ENCODE results near the gene GPC6.

The GPC6 gene

GRCh38 chr13:93991569-93991968 is 765.0 kb downstream of the GPC6 start (continued):
- TF ChIP-seq, protein P1, sequence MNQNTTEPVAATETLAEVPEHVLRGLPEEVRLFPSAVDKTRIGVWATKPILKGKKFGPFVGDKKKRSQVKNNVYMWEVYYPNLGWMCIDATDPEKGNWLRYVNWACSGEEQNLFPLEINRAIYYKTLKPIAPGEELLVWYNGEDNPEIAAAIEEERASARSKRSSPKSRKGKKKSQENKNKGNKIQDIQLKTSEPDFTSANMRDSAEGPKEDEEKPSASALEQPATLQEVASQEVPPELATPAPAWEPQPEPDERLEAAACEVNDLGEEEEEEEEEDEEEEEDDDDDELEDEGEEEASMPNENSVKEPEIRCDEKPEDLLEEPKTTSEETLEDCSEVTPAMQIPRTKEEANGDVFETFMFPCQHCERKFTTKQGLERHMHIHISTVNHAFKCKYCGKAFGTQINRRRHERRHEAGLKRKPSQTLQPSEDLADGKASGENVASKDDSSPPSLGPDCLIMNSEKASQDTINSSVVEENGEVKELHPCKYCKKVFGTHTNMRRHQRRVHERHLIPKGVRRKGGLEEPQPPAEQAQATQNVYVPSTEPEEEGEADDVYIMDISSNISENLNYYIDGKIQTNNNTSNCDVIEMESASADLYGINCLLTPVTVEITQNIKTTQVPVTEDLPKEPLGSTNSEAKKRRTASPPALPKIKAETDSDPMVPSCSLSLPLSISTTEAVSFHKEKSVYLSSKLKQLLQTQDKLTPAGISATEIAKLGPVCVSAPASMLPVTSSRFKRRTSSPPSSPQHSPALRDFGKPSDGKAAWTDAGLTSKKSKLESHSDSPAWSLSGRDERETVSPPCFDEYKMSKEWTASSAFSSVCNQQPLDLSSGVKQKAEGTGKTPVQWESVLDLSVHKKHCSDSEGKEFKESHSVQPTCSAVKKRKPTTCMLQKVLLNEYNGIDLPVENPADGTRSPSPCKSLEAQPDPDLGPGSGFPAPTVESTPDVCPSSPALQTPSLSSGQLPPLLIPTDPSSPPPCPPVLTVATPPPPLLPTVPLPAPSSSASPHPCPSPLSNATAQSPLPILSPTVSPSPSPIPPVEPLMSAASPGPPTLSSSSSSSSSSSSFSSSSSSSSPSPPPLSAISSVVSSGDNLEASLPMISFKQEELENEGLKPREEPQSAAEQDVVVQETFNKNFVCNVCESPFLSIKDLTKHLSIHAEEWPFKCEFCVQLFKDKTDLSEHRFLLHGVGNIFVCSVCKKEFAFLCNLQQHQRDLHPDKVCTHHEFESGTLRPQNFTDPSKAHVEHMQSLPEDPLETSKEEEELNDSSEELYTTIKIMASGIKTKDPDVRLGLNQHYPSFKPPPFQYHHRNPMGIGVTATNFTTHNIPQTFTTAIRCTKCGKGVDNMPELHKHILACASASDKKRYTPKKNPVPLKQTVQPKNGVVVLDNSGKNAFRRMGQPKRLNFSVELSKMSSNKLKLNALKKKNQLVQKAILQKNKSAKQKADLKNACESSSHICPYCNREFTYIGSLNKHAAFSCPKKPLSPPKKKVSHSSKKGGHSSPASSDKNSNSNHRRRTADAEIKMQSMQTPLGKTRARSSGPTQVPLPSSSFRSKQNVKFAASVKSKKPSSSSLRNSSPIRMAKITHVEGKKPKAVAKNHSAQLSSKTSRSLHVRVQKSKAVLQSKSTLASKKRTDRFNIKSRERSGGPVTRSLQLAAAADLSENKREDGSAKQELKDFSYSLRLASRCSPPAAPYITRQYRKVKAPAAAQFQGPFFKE (tag by site-specific recombination; IDR thresholded peaks at IDR 0.05; ENCODE audit: borderline replicate concordance), result no peak
- no peak for TF ChIP-seq ZNF624 (tag by site-specific recombination; IDR thresholded peaks at IDR 0.05)
- no peak for TF ChIP-seq ZNF518A (tag by site-specific recombination; conservative IDR thresholded peaks at IDR 0.05; ENCODE audit: low read depth)
- no peak for TF ChIP-seq ZNF747 (tag by site-specific recombination; IDR thresholded peaks at IDR 0.05)
- no peak for TF ChIP-seq ZNF266 (tag by site-specific recombination; IDR thresholded peaks at IDR 0.05; ENCODE audit: low read depth)

DNA sequence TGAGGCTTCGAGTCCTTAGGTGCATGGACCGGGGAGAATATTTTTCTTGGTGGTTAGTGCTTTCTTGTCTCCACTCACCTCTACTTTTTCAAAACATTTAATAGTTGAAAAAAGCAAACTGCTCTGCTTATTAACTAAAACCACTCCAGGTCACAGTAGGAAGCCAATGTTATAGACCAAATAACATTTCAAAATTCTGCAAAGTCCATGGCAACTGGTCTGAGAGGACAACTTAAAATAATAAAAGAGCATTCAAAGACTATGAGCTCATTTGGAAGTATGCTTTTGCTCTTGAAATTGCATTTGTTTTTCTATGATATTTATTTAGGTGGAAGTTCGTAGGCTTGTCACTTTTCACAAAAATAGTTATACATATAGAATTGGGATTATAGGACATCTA is 769.9 kb downstream of the GPC6 start:
- TF ChIP-seq, protein P2, sequence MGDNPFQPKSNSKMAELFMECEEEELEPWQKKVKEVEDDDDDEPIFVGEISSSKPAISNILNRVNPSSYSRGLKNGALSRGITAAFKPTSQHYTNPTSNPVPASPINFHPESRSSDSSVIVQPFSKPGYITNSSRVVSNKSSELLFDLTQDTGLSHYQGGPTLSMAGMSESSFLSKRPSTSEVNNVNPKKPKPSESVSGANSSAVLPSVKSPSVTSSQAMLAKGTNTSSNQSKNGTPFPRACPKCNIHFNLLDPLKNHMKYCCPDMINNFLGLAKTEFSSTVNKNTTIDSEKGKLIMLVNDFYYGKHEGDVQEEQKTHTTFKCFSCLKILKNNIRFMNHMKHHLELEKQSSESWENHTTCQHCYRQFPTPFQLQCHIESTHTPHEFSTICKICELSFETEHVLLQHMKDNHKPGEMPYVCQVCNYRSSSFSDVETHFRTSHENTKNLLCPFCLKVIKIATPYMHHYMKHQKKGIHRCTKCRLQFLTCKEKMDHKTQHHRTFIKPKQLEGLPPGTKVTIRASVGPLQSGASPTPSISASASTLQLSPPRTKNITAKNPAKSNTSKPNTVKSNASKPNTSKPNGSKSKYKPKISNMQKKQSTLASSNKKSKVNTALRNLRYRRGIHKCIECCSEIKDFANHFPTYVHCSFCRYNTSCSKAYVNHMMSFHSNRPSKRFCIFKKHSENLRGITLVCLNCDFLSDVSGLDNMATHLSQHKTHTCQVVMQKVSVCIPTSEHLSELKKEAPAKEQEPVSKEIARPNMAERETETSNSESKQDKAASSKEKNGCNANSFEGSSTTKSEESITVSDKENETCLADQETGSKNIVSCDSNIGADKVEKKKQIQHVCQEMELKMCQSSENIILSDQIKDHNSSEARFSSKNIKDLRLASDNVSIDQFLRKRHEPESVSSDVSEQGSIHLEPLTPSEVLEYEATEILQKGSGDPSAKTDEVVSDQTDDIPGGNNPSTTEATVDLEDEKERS (tag by site-specific recombination; IDR thresholded peaks at IDR 0.05), result no peak
- TF ChIP-seq, protein P3, sequence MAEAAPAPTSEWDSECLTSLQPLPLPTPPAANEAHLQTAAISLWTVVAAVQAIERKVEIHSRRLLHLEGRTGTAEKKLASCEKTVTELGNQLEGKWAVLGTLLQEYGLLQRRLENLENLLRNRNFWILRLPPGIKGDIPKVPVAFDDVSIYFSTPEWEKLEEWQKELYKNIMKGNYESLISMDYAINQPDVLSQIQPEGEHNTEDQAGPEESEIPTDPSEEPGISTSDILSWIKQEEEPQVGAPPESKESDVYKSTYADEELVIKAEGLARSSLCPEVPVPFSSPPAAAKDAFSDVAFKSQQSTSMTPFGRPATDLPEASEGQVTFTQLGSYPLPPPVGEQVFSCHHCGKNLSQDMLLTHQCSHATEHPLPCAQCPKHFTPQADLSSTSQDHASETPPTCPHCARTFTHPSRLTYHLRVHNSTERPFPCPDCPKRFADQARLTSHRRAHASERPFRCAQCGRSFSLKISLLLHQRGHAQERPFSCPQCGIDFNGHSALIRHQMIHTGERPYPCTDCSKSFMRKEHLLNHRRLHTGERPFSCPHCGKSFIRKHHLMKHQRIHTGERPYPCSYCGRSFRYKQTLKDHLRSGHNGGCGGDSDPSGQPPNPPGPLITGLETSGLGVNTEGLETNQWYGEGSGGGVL (tag by site-specific recombination; IDR thresholded peaks at IDR 0.05), result no peak
- TF ChIP-seq TRIM28 (IDR thresholded peaks at IDR 0.05; ENCODE audit: borderline replicate concordance, low read length), result no peak
- no peak for TF ChIP-seq ZNF324 (tag by site-specific recombination; IDR thresholded peaks at IDR 0.05)
- no peak for TF ChIP-seq KLF10 (tag by site-specific recombination; IDR thresholded peaks at IDR 0.05)
- no peaks in the 10 kb centered on the region for H3K4me1 ChIP-seq (ENCODE audit: control insufficient read depth, insufficient read depth, low read length)
- no peak overlapping the region for H3K4me3 ChIP-seq (ENCODE audit: low read depth, low read length)
- ChIA-PET POLR2A (no interaction called here), CTCF (no interaction called here)
- no peaks in the 10 kb centered on the region for H3K9me3 ChIP-seq (ENCODE audit: control insufficient read depth, insufficient read depth, low read depth, low read length)
- H3K36me3 ChIP-seq (ENCODE audit: control insufficient read depth in 2 of 2, insufficient read depth in 1 of 2, low read length in 2 of 2), result no peaks in the 10 kb centered on the region
- no peak overlapping the region for H3K27ac ChIP-seq (ENCODE audit: extremely low read depth, low read depth, low read length)
